ENCODE results near the gene RAPH1.

RAPH1 gene

DNA sequence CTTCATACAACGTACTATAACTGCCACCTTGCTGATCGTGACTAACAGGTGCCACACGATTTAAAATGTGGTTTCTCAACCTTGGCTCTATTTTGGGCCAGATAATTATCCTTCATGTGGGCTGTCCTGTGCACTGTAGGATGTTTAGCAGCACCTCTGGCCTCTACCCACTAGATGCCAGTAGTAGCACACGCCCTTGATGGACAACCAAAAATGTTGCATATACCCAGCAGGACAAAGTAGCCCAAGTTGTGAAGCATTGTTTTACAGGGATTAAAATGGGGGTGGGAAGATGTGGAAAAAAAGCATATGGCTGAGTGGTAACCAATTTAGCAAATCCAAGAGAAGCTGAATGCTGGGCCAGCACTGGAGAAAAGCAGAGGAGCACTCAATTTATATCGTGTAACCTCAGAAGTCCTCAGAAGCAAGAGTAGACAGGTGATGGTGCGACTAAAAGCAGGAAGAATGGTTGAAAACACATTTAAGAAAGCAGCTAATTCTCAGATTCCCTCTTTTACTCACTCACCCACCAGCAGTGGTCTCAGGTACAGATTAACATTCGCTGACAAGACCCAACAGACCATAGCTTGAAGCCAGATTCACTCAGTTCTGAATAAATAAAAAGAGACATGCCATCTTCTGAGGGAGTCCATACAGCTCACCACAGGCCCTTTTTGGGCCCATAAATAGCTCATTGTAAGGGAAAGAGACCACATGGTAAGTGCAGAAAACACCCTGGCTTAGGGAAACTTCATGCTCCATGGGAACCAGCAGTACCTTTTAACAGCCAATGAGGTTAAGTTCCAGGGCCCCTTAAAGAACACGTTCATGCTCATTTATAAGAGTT, 50.6 kb downstream of the RAPH1 start:
- peak; percentile 5 to 20 for DNase-seq (ENCODE audit: low read depth in 2 of 2)

DNA sequence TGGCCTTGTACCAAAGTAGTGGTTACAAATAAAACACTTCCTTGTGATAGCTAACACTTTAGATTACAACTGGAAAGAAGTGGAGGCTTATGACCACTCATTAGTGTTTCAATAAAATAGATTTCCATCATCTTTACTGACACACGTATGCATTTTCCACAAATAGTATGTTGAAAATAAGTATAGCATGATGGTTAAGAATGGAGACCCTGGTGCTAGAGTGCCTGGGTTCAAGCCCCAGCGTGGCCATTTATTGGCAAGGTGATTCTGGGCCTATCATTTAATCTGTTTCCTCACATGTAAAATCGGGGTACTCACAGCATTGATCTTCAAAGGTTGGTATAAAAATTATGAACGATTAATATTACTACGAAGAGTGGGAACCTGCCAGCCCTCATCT, 54.5 kb downstream of the RAPH1 start:
- DNase-seq (ENCODE audit: low read depth in 2 of 2), result no peak

DNA sequence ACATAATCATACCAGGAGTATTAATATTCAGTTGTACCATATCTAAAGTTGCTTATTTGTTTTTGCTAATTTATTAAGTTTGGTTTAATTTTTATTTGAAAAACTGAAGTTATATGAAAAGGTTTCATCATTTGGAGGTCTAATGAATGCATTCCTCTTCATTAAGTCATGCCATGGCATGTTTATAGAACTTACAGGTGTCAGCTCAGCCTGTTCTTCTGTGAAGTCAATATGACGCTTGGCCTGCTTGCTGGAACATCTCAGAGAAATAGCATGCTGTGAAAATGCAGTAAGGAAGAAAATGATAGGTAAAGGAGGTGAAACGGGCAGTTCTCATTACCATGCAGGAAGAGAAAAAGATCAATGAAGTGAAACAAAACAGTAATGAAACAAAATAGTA, 58.2 kb downstream of the RAPH1 start:
- DNase-seq (ENCODE audit: low read depth in 2 of 2), result no peak

DNA sequence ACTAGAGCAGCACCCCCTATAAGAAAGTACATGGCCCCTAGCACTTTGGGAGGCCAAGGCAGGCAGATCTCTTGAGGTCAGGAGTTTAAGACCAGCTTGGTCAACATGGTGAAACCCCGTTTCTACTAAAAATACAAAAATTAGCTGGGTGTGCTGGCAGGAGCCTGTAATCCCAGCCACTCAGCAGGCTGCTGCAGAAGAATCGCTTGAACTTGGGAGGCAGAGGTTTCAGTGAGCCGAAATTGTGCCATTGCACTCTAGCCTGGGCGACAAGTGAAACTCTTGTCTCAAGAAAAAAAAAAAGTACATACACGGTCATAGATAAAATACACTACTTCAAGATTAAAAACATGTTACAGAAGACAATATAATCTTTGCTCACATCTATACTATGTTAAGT, 63.8 kb downstream of the RAPH1 start:
- DNase-seq (ENCODE audit: low read depth in 2 of 2), result no peak

DNA sequence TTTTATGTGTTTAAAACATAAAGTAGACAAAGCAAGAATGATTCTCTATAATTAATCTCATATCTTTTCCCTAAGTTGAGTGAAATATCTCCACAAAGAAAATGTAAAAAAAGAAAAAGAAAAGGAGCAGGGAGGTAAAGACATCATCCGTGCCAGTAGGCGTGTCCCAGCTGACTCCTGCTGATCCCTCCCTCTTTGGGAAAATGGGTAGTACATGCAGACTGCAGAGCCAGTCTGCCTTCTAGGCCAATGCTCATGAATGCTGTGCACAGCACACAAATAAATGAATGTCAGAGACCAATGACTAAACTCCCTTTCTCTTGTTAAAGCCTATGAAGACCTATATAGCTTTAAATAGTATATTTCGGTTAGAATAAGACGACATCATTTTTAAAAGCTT, 64.7 kb downstream of the RAPH1 start:
- no peak for DNase-seq (ENCODE audit: low read depth in 2 of 2)

DNA sequence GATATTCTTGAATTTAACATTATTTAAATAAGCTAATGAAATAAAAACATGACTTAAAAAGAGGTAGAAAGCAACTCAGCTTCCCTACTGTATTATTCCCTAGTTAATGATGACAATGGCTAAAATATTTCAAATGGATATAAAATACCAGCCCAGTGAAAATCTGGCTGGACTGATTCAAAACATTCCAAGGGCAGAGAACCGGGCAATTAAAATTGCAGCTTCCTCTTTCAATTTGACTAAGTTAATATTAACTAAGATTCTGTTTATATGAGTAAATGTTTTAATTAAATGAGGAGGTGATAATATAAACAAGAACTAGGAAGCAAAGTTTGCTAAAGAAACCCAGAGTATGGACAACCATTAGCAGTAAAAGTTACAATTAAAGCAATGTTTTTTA, 65.6 kb downstream of the RAPH1 start:
- no peak for DNase-seq (ENCODE audit: low read depth in 2 of 2)

DNA sequence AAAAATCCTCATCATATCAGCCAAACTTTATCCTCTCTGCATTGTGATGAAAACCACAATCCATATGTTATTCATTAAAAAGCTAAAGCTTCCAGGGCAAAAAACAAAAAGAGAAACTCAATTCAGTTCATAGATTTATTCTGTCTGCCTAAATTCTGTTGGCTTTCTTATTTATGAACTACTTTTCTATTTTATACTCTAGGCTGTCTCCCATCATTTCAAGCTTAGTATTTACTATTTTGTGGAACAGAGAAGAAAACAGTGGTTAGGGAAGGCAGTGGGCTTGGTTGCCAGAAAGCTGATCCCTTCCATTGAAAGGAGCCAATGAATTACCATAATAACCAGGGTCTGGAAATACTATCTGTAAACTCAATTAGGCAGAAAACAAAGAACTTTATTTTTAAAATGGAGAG, 71.8 kb downstream of the RAPH1 start:
- no peak for DNase-seq (ENCODE audit: low read depth in 2 of 2)

DNA sequence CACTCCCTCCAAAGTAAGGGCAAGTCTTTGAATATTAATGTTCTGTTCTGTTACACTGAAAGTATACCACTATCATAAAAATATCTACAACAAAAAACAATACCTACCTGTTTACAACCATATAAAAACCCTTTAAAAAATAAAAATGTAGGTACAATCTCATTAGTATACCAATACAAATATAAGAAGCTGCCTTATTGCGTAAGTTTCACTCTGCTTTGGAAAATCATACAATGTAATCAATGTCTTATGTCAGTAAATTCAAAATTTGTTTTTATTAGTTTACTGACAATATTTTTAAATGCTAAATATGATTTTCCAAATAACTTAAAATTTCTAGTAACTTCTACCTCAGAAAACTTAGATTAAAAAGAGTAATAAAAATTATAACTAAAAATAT, 72.8 kb downstream of the RAPH1 start:
- no peak for DNase-seq (ENCODE audit: low read depth in 2 of 2)

DNA sequence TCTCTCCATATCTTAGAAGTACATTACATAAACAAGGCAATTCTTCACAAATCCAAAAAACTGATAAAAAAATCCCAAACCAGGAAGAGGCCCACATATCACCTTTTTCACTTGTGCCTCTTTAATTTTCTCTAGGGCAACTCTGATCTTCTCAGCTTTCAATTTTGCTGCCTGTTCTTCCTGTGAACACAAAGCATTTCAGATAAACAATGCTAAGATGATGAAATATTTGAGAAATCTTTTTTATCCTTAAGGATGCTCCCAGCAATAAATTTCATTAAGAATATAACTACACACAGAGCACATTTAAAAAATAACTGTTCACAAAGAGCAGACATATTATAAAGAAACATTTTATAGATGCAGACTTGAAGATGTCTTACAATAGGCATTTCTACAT, 73.4 kb downstream of the RAPH1 start:
- no peak for DNase-seq (ENCODE audit: low read depth in 2 of 2)

DNA sequence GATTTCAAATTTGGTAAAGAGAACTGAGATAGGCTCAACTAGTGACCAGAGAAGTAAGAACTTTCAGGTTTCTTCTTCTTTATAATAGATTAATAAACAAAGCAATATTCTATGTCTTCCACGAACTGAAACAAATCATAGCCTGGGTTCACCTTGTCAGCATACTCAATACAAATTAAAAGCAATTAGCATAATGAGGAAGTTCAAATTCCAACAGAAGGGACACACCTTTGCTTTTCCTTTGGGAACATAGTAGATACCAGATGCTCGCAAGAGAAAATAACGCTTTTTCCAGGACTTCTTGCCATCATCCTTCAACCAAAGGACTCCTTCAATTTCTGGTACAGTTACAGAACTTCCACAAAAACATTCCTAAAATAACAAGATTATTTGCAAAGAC, 79.9 kb downstream of the RAPH1 start:
- DNase-seq (ENCODE audit: low read depth in 2 of 2), result no peak

DNA sequence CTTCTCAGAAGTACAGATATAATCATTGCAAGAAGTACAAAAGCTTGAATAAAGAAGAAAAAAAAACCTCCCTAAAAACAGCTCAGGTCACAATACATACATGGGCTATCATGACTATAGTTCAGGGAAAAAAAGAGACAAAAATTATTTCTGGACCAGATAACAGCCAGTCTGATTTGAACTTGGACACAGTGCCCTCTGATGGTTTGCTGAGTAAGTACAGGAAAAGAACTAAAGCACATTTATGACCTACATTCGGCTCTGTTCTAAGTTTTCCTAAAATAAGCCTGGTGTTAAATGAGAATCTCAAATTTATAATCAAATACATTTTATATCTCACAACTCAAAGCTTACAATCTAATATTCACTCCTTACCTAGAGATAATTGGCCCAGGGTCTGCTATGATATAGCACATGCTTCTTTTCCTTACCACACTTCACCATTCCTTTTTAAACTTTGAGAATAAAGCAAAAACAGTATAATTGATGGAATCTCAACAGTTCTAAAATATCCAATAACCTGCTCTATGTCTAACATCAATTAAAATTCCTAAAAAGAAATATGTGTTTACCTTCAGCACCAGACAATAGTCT, 81.1 kb downstream of the RAPH1 start:
- no peak for DNase-seq (ENCODE audit: low read depth in 2 of 2)

DNA sequence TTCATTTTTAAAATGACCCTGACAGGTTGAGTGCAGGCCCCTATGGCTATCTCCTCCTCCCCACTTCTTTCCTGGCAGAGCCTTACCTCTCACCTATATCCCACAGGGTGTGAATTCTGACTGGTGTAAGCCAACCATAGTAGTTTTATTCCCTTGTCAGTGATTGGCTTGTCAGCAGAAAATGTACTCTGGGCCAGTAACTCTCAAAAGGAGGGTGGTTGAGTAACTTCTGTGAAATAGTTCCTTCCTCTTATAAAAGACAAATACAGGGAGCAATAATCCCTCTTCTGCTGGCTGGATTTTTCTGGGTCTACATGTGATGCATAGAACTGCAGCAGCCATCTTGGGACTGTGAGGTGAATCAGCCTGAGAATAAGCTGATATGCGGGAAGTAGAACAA, 83.4 kb downstream of the RAPH1 start:
- DNase-seq (ENCODE audit: low read depth in 2 of 2), result no peak

DNA sequence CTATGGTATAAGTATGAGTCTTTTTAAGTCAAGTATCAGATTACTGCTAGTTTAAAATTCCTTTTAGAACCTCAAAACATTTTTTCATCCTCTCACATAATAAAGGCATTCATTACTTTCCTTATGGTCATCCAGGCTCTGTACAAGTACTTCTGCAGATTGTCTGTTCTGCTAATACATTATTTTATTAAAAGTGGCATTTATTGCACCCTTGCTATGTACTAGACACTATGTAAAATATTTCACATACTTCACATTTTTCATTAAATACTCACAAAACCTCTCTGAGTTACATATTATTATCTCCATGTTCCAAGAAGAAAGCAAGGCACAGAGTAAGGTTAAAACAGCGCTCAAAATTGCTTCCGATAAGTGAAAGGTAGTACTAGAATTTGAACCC, 84.1 kb downstream of the RAPH1 start:
- DNase-seq (ENCODE audit: low read depth in 2 of 2), result no peak

DNA sequence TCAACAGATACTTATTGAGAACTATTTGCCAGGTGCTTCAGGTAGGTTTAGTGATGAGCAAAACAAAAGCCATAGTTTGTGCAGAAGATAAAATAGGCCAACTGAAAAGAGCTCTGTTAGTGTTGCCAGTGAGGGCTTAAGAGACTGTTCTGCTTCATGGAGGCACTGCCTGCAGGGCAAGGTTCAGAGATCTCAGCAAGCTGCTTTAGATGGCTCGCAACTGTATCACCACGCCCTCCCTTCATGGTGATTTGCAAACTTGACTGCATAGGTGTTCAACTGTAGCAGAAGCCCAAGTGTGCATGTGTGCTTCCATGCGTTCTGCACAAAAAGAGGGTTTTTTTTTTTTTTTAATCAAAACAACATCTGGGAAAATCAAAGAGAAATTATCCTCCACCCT, 84.5 kb downstream of the RAPH1 start:
- DNase-seq (ENCODE audit: low read depth in 2 of 2), result no peak

DNA sequence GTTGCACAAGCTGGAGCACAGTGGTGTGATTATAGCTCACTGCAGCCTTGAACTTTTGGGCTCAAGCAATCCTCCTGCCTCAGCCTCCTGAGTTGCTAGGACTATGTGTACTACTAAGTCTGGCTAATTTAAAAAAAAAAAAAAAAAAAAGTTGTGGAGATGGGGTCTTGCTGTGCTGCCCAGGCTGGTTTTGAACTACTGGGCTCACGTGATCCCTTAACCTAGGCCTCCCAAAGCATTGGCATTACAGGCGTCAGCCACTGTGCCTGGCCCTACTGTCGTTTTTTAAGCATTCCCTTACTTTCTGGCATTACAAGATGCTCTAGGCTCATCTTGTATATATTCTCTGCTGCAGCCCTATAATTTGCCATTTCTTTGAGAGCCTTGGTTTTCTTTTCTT, 88.3 kb downstream of the RAPH1 start:
- DNase-seq (ENCODE audit: low read depth in 2 of 2), result no peak

DNA sequence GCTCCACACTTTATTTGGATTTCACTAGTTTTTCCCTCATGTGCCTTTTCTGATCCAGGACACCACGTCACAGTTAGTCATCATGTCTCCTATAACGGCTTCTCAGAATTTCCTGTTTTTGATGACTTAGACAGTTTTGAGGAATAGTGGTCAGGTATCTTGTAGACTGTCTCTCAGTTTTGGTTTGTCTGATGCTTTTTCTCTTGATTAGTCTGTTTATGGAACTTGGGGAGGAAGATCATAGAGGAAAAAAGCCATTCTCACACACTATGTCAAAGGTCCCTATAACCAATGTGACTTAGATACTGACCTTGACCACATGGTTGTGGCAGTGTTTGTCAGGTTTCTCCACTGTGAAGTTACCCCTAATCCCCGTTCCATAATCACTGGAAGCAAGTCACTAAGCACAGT, 89.0 kb downstream of the RAPH1 start:
- DNase-seq (ENCODE audit: low read depth in 2 of 2), result no peak

DNA sequence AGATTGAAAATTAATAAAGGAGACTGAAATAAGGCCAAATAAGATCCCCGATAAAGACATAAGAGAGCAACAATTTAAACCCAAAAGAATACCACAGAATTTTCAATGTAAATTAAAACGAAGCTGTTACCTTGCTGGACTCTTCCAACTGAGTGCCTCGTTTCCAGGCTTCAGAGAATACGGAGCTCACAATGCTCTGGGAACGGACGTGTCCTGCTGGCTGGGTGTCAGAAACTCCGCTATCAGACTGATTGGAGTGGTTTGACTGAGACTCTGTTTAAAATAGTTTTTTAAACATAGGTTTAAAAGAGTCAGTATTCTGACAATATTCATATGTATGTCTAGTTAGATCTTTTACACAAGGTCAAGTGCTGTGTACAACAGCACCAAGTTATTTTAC, 90.4 kb downstream of the RAPH1 start:
- DNase-seq (ENCODE audit: low read depth in 2 of 2), result no peak

DNA sequence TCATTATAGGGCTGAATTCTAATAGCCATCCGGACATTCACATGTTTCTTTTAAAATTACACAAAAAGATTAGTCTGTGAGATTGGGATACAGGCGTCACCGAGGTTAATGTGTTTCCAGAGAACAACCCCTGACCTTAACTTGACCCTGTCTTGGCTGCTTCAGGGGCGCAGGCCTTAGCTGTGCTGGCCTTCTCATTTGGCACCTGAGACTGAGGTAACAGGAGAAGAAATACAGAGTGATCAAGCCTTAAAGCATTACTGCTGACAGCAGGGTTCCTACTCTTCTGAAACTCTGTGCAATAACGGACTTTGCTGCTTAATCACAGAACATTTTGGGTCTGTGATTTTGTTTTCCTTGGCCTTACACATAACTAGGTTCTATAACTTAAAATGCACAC, 92.6 kb downstream of the RAPH1 start:
- no peak for DNase-seq (ENCODE audit: low read depth in 2 of 2)

DNA sequence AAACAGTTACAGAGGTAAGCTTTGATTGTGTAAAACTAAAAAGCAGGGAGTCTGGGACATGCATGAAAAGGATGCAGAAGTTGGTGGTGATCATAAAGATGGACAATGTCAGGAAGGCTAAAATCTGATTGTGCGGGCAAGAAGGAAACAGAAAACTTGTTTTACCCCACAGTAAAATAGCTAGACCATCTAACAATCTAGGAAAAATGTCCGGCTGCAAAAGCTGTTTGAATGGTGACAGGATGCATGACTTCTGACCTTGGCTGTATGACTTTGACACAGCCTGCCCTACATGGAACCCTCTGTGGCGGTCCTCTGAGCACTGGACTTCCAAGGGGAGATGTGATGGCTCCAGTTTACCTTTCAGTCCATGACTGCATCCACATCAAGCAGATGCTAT, 93.6 kb downstream of the RAPH1 start:
- DNase-seq (ENCODE audit: low read depth in 2 of 2), result no peak

DNA sequence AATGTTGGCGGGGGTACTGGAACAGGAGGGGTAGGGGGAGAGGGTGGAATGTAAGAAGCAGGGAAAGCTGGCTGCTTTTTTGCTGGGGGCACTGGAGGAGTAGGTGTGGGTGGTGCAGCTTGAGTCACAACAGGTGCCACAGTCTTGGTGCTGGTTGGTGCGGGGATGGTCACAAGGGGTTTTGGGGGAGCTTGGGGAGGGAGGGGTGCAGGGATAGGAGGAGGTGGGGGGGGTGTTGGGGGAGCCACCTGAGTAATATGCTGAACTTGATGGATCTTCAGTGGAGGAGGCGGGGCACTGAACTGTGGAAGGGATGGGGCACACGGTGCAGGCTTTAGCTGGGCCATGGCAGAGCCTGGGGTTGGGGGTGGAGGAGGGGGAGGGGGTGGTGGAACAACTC, 94.4 kb downstream of the RAPH1 start:
- DNase-seq (ENCODE audit: low read depth in 2 of 2), result no peak

DNA sequence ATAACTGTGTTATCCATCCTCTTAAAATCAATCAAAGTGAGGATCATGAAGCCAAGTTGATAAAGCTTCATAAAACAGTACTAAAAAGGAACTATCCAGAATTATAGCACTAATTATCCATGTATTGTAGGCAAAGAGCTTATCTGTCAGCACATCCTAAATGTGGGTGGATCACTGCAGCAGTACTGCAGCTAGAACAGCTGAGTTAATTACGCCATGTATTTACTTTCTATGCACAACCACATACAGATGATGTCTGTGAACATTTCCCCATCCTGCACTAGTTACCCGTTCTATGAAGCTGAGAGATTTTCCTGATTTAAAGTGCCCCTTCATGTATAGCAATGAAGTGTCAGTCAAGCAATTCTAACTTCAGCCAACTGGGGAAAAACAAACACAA, 96.6 kb downstream of the RAPH1 start:
- DNase-seq (ENCODE audit: low read depth in 2 of 2), result no peak

DNA sequence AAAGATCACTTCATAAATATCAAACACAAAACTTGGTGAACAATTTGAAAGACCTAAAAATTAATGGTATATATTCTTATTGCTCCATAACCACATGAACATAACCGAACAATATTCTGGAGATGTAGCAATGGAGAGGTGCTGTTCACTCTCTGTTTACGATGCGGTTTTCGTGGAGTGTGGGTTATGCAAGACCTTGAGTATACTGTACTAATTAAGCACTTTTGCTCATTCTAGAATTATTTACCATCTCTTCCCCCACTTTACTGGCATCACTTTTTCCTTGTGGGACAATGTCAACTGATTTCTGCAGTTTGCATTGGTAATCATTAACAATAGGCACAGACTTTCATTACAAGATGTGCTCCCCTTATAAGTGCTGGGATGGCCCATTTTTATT, 97.6 kb downstream of the RAPH1 start:
- DNase-seq (ENCODE audit: low read depth in 2 of 2), result no peak

DNA sequence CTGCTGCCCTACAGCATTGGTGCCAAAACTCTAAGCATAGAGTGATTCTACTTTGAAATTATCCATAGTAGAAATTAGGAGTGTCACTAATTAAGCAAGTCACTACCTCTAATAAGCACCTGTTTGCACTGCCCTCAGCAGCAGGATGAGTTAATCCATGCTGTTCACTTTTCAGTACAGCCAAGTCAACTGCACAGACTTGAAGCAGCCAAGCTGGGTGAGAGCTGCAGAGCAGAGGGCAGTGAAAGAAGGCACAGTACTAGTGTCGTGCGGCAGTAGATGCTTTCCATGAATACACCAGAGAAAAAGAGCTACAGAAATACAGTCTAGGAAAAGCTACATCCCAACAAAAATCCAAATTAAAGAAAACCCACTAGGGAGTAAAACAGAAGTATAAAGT, 98.6 kb downstream of the RAPH1 start:
- DNase-seq (ENCODE audit: low read depth in 2 of 2), result no peak

DNA sequence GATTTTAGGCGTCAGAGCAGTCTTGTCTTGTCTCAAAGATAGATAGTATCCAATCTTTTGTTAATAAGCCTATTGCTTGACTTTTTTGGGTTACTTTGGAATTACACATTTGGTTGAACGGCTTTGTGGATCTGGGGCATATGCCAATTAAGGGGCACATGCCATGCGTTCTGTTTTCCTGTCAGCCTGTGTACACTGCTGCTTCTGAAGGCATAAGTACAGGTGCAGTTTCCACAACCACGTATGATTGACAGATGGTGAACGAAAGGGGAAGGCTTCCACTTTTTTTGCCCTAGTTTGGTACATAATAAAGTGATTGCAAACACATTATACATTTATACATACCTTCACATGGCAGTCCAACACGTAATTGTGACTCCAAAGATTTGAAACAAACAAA, 102.3 kb downstream of the RAPH1 start:
- DNase-seq (ENCODE audit: low read depth in 2 of 2), result no peak
